GM21717 (cell line): ENCODE measurements around the gene RIPOR2.

ENCODE experiments used
- ATAC-seq: cut with Tn5 transposase; IDR thresholded peaks from one replicate; pipeline ENCODE4 v1.9.1; 2021; ENCODE audit warnings: mild to moderate bottlenecking, moderate library complexity; ENCODE audit not compliant: unreplicated experiment

Gene RIPOR2

GRCh38 chr6:24824142-24824938, 111.4 kb downstream of the RIPOR2 start:
- ATAC-seq: no peak

- ATAC-seq: no peak
These were observed 112.6 kb downstream of the RIPOR2 start for GRCh38 chr6:24823185-24823584.

GRCh38 chr6:24822696-24823095, 113.1 kb downstream of the RIPOR2 start:
- no peak for ATAC-seq

- no peak for ATAC-seq
These were observed 113.8 kb downstream of the RIPOR2 start for GRCh38 chr6:24821860-24822444.

- ATAC-seq: no peak
These were observed 117.4 kb downstream of the RIPOR2 start for GRCh38 chr6:24818346-24818745.

- ATAC-seq: no peak
These were observed 126.0 kb downstream of the RIPOR2 start for GRCh38 chr6:24809728-24810127.

- ATAC-seq: no peak
These were observed 128.2 kb downstream of the RIPOR2 start for GRCh38 chr6:24807584-24807983.

- ATAC-seq: no peak
These were observed 133.3 kb downstream of the RIPOR2 start for GRCh38 chr6:24802271-24803059.

GRCh38 chr6:24799541-24799915, 136.2 kb downstream of the RIPOR2 start:
- ATAC-seq: no peak

GRCh38 chr6:24798740-24799540, 136.8 kb downstream of the RIPOR2 start, which contains the start of gene ARMH2:
TSS of gene ARMH2 (minus strand) at chr6:24798917. CDS start at chr6:24798857, 60 bp downstream.
- no peak for ATAC-seq

- no peak for ATAC-seq
These were observed 138.1 kb downstream of the RIPOR2 start for GRCh38 chr6:24797596-24798216.

GRCh38 chr6:24796616-24797290, 139.0 kb downstream of the RIPOR2 start:
- ATAC-seq: no peak

GRCh38 chr6:24795106-24795505, 140.7 kb downstream of the RIPOR2 start:
- no peak for ATAC-seq

GRCh38 chr6:24788031-24788665, 147.6 kb downstream of the RIPOR2 start:
- no peak for ATAC-seq

GRCh38 chr6:24780206-24780605, 155.6 kb downstream of the RIPOR2 start:
- no peak for ATAC-seq

- no peak for ATAC-seq
These were observed 156.2 kb downstream of the RIPOR2 start for GRCh38 chr6:24779416-24780016.

GRCh38 chr6:24778878-24779277, 156.9 kb downstream of the RIPOR2 start:
- ATAC-seq: no peak

GRCh38 chr6:24778121-24778520, 157.6 kb downstream of the RIPOR2 start:
- ATAC-seq: no peak

- ATAC-seq: no peak
These were observed 158.5 kb downstream of the RIPOR2 start for GRCh38 chr6:24777227-24777626.
